Measurements from ENCODE around the gene RSPH1.

The RSPH1 gene

DNA sequence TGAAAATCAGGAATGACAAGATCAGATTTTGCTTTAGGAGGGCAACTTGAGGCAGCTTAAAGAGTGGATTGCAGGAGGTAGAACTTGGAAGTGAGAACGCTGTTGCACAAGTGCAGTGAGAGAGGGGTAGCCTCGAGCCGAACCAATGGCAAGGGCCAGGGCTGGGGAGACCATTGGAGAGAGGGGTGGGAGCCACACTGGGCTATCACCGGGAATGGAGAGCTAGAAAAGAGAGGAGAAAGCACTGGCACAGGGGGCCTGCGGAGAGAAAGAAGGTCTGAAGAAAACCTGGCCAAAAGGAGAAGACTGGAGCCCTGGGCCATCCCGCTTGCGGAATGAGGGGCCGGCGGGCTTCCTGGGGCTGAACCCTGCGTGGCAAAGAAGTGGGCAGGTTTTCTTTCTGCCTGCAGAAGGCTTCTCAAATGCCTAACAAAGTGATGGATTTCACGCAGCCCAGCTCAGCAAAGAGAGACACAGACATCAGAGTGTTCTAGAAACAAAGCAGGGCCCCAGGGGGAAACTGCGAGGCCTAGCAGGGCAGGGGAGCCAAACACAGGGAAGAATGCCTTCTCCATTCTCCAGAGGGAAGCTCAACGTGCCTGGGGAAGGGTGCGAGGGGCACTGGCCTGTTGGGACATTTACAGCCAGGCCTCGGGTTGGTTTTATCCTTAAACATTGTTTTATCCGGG, 16.5 kb upstream of the RSPH1 start:
- DNase-seq: no peak

GRCh38 chr21:42509244-42509643, 13.2 kb upstream of the RSPH1 start:
- no peak for DNase-seq

GRCh38 chr21:42508371-42508770, 12.3 kb upstream of the RSPH1 start:
- DNase-seq: no peak

DNA sequence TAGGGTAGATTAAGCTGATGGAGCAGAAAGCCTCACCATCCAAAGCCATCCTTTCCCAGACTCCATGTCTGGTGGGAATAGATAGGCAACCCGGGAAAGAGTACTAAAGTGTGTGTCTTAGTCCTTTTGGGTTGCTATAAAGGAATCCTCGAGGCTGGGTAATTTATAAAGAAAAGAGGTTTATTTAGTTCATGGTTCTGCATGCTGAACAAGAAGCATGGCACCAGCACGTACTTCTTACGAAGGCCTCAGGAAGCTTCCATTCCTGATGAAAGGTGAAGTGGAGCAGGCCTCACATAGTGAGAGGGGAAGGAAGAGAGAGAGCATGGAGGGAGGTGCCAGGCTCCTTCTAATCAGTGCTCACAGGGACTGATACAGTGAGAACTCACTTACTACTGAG, 11.4 kb upstream of the RSPH1 start:
- DNase-seq: no peak

DNA sequence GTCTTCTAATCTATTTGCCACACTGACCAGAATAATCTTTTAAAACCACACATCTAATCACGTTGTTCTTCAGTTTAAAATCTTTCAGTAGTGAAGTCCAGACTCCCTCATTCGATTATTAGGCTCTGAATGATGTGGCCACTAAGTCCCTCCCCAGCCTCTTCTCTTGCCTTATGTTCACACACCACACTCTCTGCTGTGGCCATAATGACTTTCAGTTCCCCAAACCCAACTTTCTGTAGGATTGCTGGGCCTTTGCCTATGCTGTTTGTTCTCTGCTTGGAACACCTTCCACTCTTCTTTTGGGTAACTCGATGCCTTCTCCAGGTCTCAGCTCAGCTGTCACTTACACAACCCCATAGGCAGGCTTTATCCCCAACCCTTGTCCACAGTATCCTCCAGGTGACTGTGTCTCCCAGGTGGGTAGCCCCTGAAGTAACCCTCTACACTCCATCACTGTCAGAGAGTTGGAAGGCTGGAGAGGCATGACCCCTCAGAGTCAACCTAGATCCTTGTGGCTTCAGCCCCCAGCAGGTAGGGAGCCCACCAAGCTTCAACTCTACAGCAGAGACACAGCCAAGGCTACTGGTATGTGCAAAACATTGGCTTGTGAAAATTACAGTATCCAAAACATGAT, 9.2 kb upstream of the RSPH1 start:
- DNase-seq: no peak

- no peak for DNase-seq
Observed at GRCh38 chr21:42503711-42504110, 7.7 kb upstream of the RSPH1 start.

DNA sequence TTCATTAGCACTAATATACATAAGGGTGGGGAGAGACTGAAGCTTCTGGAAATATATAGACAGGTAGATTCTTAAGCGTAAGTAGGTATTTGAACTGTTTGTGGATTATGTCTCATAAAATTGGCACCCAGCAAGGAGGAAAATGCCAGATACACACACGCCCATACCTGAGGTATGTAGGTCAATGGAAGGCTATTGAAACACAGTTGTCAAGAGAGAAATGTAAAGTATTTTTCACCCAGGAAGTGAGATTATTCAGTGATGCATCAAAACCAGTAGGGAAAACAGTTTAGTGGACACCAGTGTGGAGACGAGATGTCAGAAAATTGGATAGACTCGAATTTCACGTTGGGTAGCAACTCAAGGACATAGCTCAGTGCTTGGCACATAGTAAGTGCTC, 4.7 kb upstream of the RSPH1 start:
- no peak for DNase-seq

GRCh38 chr21:42500225-42500624, 4.2 kb upstream of the RSPH1 start:
- DNase-seq: no peak

DNA sequence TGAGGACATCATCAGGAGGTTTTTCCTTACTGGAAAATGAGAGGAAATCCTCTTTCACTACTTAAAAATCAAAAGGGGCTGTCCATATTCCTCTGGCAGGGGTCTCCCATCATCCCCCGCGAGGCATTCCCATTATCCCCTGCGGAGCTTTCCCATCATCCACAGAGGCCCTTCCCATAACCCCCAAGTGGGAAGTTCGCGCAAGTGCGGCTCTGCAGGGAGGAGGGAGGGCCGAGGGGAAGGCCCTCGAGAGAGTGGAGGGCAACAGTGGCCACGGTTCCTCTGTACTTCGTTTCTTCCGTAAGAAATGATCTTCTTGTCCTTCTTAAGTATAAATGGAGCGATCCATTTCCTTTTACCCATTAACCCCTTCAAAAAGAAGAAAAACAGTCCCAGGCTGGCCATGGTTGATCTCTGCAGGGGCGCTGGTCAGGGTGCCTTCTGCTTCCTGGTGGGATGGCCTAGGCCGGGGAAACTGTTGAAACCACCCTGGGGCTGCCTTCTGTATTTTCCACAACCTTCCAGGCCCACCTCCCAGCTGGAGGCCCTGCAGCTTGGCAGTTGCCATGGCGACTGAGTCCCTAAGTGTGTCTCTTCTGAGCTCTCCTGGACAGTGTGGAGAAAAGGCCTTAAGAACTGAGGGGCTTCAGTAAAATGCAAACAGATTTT, 3.6 kb upstream of the RSPH1 start:
- no peak for DNase-seq

DNA sequence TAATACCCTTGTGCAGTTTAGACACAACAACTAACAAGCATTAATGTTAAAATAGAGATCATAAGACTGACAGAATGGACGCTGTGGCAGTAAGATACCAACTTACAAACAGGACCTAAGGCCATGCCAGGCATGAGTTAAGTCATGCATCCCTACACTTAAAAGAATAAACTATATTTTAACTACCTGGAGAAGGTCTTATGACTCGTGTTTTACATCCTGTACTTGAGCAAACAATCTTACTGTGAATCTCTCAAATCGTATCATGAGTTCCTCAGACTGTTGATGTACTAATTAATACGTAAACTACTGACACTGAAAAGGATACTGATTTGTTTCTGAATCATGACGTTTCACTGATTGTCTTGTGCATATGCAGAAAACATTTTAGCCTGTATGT, 2.0 kb upstream of the RSPH1 start:
- no peak for DNase-seq

DNA sequence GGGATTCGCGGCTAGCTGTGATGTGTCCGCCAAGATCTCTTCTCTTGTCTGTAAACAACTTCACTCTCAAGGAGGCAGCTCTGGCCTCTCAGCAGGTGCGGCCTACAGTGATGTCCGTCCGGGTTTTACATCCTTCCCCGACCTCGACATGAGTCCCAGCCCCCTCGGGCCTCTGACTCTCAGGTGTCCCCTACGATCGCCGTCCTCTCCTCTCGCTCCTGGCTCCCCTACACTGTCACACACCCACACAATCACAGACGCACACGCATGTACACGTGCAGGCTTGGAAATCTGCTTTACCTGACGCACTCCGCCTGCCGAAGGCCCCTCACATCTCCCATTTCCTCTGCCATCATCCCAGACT, 797 bp upstream of the RSPH1 start:
- DNase-seq: no peak

DNA sequence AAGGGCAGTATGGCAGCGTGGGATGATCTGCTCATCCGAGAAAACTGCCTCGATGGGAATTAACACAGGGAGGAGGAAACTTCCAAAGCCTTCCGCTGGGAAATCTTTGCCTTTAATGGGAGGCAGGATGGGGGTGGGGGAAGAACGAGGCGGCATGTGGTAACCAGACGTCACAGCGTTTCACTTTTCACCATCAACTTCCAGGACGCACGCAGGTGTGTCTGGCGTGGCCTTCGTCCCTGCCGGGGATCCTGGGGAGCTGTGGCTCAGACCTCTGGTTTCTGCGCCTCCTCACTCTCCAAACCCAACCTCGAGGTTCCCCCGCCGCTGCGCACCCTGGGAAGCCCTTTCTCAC, 282 bp downstream of the RSPH1 start:
- no peak for DNase-seq

DNA sequence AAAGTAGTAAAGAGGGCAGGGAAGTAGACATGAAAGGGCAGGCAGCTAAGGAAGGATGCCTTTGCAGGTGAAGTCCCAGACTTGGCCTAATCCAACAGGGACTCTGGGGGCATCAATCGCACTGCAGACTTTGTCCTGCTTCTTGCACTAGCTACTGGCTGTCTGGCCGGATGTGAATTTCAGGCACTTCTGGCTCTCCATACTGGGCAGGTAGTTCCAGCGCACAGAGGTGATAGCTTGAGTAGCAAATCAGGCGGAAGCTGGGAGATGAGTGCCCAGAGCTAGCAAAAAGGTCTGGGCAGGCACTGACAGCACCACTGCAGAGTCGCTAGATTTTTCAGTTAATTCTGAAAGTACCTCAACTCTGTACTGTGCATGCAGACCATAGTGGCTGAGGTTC, 997 bp downstream of the RSPH1 start:
- no peak for DNase-seq

DNA sequence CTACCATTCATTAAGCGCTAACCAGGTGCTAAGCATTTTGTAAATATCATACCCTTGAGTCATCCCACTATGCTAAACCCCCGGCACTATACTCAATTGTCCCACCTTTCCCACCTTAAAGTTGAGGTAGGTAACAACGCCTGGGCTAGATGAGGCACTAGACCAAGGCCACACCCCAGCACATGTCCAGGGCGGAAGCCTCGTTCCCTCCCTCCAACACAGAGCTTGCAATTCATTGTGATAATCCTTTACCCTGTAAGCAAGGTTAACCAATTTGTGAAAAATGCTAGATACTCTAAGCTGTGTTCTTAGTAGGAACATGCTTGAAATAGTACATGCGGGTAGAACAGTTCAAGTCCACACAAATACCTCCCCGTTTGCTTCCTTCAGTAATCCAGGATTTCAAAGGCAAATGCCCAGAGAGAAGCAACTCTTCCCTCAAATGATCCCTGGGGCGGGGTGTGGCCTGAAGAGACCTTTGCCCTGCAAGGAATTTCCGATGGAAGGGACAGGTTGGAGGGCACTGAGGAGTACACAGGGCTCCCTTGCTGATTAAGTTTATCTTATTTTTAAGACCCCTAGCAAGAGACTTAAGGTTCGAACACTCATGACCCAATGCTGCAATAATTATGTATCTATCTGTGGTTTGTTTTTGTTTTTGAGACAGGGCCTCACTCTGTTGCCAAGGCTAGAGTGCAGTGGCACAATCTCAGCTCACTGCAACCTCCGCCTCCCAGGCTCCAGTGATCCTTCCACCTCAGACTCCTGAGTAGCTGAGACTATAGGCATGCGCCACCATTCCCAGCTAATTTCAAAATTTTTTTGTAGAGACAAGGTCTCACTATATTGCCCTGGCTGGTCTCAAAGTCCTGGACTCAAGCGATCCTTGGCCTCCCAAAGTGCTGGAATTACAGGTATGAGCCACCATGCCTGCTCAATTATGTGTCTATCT, 2.6 kb downstream of the RSPH1 start:
- no peak for DNase-seq

DNA sequence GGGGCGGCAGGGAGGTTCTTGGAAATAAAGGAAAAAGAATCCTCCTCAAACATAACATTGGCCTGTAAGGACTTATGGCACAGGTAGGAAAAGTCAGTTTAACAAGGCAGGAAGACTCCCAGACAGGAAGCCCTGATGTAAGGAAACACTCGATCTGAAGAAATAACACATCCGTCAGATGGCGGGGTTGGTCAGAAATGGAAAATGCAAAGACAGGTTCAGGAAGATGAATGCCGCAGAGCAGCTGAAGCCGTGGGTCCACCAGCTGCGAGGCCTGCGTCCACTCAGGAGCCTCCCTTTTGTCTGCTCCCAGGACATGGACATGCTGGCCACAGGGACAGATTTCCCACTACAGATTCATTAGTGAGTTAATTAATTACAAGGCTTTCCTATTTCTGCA, 3.8 kb downstream of the RSPH1 start:
- DNase-seq: no peak

DNA sequence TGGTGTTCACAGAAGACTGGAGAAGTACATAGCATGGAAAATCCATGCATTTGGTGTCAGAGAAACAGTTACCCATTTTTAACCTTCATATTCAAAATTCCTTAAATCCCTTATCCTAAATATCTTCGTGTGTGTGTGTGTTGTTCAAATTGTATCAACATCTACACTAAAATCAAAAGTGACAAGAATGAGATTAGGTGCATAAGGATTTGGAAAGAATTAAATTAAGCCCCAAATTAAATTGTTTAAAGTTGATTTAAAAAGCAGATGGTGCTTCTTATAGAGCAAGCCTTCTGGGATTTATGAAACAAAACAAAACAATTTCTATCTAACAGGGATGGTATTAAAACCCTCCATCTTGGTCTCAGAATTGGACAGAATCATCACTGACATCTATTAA, 4.7 kb downstream of the RSPH1 start:
- DNase-seq: no peak

DNA sequence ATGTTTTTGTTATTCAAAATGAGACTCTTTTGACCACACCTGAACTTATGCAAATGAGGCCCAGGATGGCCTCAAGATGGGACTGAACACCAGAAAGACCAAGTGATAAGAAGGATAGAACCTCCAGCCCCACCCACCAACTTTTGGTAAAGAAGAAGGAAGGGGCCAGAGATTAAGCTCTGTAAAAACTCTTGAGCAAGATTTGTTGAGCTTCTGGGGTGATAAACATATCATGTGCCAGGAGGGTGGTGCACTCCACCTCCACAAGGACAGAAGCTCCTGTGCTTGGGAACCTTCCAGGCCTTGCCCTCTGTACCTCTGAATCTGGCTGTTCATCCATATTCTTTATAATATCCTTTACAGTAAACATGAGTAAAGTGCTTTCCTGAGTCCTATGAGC, 5.3 kb downstream of the RSPH1 start:
- no peak for DNase-seq

DNA sequence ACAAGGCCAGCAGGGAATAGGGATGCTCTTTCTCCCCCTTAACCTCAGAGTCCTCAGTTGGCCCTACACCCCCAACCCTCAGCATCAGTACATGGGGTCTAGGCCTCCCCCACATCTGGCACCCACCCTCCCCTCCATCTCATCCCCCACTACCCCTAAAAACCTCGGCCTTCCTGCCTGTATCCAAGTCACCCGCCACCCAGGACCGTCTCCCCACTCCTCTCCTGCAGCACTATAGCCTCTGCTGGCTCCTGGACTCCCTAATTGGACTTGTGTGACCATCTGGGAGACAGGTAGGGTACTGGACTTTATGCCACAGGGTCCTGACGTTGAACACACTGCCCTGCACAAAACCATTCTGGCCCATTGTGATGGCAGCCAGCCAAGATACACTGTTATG, 6.0 kb downstream of the RSPH1 start:
- no peak for DNase-seq

DNA sequence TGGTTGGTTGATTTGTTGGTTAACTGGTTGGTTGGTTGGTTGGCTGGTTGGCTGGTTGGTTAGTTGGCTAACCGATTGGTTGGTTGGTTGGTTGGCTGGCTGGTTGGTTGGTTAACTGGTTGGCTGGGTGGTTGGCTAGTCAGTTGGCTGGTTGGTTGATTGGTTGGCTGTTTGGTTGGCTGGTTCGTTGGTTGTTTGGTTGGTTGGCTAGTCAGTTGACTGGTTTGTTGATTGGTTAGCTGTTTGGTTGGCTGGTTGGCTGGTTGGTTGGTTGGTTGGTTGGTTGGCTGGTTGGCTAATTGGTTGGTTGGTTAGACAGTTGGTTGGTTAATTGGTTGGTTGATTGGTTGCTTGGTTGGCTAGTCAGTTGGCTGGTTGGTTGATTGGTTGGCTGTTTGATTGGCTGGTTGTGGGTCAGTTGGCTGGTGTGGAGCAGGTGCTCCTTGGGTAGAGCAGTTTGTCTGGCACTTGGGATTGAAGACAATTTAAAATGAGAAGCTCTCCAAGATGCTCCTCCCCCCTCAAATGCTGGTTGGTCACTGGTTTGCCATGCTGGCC, 6.9 kb downstream of the RSPH1 start:
- DNase-seq: no peak

DNA sequence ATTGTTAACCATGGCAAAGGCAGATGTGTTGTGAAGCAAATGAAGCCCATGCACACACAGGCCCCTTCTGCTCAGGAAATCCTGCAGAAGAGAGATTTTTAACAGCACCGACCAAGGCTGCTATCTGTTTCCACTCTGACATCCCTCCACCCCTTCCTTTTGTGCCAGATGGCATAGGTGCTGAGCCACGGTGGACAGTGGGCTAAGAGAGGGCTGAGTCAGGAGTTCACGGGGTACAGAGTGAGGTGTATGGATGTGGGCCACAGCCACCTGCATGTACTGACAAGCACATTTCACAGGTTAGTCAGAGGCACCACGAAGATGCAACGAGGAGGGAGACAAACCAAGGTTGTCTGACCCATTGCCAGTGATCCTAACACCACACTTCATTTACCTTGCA, 9.5 kb downstream of the RSPH1 start:
- DNase-seq: no peak

DNA sequence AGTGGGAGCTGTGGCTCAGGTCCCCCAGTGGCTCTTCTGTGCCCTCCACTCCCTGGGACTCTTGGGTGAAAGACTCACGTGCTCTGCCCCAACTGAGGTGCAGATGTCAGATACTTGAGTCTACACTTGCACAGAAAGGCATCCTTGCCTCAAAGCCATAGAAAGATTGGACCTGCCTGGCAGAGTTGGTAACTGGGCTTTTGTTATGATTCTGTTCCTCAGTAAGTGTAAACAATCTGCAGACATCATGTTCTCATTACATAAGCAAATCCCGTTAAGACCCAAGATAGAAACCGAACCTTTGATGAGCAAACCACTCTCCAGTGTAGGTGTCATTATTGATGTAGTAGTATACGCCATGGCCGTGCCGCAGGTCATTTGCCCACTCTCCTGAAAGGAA, 10.0 kb downstream of the RSPH1 start:
- no peak for DNase-seq

DNA sequence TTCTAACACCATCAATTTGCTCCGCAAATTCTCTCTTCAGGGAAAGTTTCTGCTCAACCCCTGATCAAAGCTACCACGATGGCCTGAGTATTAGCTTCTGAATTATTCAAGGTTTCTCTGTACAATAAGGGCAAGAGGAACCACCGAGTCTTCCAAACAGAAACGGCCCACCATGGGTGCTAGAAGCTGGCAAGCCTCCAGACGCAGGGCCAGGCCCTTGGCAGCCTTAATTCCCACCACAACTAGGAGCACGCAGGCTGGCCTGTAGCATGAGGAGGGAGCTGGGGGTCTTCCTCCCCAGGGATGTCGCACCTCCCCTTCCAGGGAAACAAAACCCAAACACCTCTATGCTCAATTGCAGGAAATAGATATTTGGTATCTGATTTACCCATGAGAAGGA, 11.1 kb downstream of the RSPH1 start:
- DNase-seq: no peak

DNA sequence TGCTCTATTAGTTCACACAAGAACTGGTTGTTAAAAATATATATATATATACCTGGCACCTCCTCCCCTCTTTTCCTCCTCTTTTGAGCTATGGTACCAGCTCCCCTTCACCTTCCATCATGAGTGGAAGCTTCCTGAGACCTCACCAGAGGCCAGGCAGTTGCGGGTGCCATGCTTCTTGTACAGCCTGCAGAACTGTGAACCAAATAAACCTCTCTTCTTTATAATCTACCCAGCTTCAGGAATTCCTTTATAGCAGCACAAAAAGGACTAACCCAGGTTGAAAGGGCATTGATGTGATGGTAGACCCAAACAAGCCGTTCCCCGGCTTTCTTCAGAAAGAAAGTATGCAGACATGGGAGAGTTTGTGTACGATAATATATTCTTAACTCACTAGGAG, 14.9 kb downstream of the RSPH1 start:
- no peak for DNase-seq

All from activated effector memory CD4-positive, alpha-beta T cell treated with anti-CD3 and anti-CD28 coated beads, Interleukin-2, amount 50 U/mL, for 16 hours (primary cell).